Cerebellar nuclear complex (tissue), 1 donor: ENCODE measurements around the gene APC.
"Not testable (repeated sequence)": the region's sequence is repeated elsewhere in the genome, so short reads cannot be mapped to it uniquely, and the experiment has no call there.

Experiments
- DNase-seq, 2 experiments: peaks; one replicate each; lab custom pipeline; 2025; lab: John Stamatoyannopoulos, UW

APC gene

DNA sequence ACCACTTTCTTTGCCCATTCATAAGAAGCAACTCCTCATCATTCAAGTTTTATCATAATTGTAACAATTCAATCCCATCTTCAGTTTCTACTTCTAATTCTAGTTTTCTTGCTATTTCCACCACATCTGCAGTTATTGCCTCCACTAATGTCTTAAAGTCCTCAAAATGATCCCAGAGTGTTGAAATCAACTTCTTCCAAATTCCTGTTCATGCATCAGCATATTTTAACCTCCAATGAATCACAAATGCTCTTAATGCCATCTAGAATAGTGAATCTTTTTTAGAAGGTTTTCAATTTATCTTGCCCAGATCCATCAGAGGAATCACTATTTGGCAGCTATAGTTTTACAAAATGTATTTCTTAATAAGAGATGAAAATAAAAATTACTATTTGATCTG, 120.2 kb downstream of the APC start:
- no peak for DNase-seq

DNA sequence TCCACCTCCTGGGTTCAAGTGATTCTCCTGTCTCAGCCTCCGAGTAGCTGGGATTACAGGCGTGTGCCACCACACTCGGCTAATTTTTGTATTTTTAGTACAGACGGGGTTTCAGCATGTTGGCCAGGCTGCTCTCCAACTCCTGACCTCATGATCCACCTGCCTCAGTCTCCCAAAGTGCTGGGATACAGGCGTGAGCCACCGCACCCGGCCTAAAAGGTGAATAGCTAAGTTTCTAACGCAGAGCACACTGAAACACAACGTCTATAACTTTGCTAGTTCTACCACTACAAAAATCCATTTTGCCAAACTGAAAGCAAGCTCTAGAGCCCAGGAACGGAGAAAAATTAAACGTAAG, 122.9 kb downstream of the APC start:
- not testable (repeated sequence) for DNase-seq

DNA sequence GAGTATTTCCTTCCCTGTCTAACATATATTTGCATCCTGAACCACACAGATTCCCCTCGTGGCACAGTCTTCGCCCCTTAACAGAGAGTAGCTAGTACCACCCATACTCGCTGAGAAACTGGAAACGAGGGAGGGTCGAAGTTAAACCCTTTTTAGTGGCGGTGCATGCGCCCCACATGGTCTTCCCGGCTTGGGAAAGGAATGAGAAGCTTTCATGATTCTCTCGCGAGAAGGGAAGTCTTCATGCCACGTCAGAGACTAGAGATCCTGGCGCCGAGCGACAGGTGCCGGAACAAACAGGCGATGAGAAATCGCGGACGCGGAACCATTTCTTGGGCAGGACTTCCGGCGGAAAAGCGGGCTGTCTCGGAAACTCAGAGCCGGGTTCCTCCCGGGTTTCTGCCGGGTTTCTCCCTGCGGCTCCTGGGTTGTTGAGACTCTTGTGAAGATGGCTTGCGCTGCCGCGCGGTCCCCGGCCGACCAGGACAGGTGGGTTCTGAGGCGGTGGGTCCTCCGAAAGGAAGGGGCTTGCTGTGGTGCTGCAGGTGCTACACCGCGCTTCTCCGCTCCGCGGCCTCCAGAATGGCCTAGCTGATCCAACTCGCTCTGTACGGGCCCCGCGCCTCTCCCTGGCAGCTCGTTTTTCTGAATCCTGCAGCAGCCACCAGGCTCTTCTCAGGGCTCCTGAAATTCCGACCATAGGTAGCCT, 123.4 kb downstream of the APC start, which contains the start of gene SRP19:
Gene SRP19 (plus strand): TSS at position 359 of the 709 bp plus-strand sequence. CDS start 90 bp downstream, at position 449.
- DNase-seq: peak; percentile 69 to 91

DNA sequence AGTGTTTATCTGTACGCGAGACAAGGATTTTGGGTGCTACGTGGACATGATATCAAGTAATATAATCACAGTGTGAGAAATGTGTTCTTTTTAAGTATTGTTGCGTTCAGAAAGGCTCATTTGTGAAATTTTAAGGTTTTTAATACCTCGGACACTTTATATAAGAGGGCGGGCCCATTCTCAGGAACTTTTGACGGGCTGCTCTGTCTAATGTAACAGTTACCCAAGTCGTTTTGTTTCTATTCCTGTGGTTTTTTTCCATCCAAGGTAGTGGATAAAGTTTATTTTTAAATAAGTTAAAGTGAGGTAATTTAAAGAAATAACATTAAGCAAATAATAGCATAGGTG, 123.9 kb downstream of the APC start:
- DNase-seq: no peak

DNA sequence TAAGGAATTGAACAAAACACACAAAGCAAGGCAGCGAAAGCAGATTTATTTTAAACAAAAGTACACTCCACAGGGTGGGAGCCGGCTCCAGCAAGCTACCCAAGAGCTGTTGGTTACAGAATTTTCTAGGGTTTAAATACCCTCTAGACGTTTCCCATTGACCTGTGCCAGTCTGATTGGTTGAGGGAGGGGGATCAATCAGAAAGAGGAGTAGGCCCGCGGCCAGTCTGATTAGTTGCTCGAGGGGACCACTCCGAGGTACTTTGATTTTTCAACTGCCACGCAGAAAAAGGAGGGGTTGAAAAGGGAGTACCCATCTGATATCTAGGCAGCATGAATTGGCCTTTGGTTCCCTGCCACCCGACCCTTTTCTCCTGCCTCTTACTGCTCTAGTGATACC, 124.4 kb downstream of the APC start:
- no peak for DNase-seq

DNA sequence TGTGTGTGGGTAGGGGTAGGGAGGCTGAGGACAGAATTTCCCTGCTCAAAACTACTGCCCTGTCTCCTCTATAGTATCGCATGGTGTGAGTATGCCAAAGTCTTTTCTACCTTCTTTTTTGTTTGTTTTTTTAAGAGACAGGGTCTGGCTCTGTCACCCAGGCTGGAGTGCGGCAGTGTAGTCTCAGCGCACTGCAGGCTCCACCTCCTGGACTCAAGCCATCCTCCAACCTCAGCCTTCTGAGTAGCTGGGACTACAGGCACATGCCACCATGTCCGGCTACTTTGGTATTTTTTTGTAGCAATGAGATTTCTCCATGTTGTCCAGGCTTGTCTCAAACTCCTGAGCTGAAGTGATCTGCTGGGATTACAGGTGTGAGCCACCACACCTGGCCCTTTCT, 125.9 kb downstream of the APC start:
- no peak for DNase-seq

DNA sequence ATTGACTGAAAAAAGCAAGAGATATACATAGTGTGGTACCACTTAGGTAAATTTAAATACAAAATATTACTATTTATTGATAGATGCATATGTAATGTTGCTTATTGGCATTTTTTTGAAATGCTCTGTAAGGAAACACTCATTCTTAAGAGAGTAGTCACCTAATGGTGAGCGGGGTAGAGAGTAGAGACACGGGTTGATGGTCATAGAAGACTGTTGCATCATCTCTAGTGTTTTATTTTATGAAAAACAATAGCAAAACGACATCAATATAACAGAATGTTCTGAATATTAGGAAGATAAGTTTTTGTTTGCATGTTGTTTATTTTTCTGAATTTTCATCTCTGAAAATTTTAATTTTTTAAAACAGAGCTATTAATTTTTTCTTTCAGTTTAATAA, 127.4 kb downstream of the APC start:
- no peak for DNase-seq

DNA sequence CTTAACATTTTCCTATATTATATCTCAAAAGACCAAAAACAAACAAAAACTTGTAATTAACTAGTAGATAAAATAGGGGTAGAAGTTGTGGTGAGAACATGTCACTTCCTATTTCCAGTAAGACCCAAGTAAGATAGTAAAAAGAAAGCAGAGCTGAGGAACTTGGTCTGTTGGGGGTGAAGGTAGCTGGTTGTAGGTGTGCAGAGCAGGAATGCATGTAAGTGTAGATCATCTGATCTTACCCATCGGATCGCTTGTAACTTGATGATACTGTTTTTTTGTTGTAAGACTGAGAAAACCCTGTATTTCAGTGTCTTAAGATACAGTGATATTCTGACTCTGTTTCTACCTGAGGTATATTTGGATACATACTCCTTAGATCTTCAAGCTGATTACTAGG, 129.1 kb downstream of the APC start:
- DNase-seq: no peak

DNA sequence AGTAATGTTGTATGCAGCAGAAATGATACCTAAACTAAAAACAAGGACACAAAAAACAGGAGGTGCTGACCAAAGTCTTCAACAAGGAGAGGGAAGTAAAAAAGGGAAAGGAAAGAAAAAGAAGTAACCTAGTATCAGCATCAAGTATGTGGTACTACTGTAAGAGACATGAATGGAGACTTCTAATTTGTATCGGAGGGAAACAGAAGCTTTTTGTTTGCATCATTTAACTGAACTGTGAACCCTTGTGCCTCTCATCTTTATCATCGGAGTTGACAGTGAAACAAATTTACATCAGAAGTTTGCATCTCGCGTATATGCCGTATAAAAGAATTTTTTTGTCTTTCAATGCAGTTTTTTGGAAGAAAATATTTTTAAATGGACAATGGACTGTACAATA, 129.7 kb downstream of the APC start:
- no peak for DNase-seq

DNA sequence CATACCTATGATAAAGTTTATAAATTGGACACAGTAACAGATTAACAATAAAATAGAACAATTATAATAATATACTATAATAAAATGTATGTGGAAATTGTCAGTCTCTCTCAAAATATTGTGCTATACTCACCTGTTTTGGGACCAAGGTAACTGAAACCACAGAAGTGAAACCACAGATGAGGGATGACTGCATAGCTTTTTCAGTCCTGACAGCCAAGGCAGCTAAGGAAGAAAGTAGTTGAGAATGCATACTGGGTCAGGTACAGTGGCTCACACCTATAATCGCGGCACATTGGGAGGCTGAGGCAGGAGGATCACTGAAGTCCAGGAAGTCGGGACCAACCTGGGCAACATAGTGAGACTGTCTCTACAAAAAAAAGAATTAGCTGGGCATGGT, 132.3 kb downstream of the APC start:
- DNase-seq: no peak

DNA sequence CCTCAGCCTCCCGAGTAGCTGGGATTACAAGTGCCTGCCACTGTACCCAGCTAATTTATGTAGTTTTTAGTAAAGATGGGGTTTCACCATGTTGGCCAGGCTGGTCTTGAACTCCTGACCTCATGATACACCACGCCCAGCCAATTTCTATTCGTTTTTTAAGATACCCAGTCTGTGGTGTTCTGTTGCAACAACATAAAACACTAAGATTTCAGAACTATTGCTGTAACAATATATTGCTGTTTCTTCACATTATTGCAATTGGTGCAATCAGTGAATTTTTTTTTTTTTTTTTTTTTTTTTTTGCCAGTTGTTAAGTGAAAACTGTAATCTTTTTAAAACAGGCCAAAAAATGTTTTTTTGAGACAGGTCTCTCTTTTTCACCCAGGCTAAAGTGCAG, 133.3 kb downstream of the APC start:
- DNase-seq: no peak

DNA sequence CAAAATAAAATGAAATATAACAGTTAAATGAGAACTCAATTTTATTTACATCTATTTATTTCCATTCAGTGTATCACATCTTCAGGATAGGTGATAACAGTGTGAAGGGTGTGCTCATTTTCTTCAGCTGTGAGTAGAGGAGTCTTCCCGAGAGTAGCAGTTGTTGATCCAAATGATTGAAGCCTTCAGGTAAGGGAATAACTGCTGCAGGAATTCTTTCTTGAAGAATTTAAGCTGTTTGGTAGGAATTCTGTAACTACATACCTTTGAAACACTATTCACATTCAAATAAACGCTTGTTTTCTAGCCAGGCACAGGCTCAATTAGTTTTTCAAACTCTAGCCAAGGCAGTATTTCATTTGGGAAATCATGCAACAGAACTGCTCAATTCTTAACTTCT, 138.7 kb downstream of the APC start:
- DNase-seq: no peak

DNA sequence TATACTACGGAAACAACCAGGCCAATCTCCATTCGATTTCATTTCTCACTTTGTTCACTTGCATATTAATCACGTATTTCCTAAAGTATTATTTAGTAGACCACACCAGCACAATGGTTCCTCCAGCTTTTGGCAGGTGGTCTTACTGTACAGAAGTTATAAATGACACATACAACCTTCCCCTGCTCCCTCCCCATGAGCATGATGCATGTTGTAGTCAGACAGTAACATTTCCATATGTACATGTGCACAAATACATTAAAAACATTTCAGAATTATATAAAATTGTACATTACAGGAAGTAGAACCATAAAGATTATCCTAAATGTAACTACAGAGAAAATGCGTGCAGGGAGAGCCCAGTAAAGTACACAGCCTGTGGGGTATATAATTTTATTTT, 140.4 kb downstream of the APC start:
- no peak for DNase-seq

DNA sequence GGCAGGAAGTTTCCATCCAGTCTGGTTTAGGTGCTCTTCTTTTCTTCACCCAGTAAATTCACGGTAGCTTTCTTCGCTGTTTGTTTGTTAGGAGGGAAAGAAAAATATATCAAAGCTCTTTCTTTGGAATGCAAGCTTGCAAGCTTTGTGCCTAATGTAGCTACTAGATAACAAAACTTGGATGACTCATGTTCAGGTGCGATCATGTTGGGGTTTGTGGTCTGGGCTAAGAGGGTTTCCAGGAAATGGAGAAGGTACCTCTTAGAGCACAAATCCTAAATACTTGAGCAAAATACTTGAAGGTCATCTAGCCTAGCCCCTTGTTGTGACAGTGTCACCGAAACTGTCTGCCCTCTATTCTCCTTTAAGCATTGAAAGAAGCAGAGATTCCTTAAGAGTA, 141.1 kb downstream of the APC start:
- DNase-seq: no peak

DNA sequence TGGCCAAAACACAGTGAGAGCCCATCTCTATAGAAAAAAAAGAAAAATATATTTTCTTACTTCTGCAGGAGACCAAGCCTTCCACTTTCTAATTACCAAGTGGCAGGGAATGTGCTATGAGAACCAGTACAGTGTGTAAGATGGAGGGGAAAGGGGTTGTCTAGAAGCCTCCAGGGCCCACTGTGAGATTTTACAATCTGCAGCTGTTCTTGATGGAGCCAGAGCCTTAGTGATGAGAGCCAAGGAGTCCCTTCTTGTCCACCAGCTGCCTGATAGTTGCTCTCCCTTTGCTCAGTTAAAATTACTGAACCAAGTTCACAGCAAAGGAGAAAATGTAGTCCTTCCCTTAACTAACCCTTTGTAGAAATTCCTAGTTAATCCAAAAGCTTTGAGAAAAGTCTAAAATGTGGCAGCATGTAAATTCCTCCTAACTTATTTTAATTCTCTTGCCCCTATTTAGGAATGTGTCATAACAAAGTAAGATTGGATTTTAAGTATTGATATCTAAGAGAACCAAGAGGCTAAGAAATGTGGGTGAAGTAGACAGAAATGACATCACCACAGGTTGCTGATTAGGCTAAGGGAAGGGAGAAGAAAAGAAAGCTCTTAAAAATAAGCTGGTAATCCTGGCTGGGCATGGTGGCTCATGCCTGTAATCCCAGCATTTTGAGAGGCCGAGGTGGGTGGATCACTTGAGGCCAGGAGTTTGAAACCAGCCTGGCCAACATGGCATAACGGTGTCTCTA, 142.7 kb downstream of the APC start:
- DNase-seq: no peak

DNA sequence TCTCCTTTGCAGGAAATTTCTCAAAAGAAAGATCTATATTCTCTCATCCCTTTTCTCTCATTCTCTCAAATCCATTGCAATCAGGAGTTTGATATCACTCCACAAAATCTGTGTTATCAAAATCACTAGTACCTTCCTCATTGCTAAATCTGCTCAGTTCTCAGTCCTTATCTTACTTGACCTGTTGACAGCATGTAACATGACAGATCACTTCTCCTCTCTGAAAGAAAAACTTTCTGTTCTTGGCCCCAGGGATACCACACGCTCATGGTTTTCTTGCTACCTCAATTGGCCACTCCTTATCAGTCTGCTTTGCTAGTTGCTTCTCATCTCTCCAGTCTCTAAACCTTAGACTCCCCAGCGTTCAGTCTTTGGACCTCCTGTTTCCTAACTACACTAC, 145.5 kb downstream of the APC start:
- no peak for DNase-seq

DNA sequence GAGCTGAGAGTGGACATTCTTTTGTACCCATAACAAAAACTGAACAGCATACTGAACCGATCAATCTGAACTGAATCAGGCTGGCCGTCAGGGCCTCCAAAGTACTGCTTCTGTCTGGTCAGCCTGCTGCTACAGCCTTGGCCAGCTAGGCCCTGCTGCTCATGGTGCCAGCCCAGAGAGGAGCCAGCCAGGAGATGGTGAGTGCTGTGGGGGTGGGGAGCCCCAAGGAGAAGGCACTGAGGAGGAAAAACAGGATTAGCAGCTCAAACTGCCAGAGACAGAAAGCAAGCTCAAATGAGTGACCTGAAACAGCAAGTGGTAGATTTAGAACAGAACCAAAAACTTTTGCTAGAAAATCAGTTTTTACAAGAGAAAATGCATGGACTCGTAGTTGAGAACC, 147.3 kb downstream of the APC start:
- DNase-seq: peak; percentile 66 to 71

DNA sequence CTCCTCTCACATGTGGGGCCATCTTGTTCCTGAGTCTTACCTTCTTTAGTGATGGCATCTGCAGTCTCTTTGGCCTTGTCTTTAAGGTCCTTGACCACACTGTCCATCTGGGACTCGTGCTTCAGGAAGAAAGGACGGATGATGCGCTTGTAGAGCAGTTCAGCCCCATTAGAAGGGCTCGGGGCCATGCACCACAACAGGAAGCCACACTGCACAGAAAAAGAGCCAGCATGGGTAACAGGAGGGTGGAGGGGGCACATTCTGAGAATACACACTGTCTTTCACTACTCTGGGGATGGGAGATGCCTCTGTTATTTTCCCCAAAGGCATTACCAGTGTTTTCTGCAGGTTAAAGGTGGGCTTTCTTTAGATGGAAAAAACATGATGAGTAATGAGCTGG, 149.3 kb downstream of the APC start:
- DNase-seq: no peak

DNA sequence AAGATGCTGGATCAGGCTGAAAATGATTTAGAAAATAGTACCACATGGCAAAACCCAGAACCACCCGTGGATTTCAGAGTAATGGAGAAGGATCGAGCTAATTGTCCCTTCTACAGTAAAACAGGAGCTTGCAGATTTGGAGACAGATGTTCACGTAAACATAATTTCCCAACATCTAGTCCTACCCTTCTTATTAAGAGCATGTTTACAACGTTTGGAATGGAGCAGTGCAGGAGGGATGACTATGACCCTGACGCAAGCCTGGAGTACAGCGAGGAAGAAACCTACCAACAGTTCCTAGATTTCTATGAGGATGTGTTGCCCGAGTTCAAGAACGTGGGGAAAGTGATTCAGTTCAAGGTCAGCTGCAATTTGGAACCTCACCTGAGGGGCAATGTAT, 154.4 kb downstream of the APC start:
- DNase-seq: not testable (repeated sequence)

DNA sequence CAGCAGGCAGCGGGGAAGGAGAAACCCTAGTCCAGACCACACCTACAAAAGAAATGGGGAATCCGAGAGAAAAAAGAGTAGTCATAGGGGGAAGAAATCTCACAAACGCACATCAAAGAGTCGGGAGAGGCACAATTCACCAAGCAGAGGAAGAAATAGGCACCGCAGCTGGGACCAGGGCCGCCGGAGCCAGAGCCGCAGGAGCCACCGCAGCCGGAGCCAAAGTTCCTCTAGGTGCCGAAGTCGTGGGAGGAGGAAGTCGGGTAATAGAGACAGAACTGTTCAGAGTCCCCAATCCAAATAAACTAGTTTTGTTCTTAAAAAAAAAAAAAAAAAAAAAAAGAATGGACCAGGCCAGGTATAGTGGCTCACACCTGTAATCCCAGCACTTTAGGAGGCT, 155.1 kb downstream of the APC start:
- DNase-seq: no peak

DNA sequence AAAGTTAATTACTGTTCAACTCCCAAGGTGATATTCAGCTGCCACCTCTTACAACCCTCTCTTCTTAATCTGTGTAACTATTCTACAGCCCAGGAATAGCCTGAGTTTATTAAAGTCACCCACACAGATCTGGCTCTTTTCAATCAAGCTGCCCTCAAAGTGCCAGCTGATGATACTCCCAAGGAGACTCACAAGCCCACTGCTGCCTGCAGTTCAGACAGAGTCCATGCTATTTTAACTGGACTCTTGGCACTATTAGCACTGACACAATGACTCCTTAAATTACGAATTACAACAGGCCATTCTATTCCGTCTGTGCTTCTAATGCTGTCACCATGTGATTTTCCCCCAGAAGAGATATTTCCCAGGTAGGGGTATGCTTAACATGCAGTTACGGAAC, 158.0 kb downstream of the APC start:
- DNase-seq: no peak
